ENCODE results near the gene SCAPER. TPM values are rescaled to one million over a fixed set of nuclear protein-coding genes. Genes with fewer than 3 reads are reported as not detected.
A peak's percentile ranks its signal among the peaks of the same experiment; 100 is the strongest.

SCAPER gene
- total RNA-seq, 4 donors from 2014 or later = 18.7 to 22.4 (median 19.2) TPM

DNA sequence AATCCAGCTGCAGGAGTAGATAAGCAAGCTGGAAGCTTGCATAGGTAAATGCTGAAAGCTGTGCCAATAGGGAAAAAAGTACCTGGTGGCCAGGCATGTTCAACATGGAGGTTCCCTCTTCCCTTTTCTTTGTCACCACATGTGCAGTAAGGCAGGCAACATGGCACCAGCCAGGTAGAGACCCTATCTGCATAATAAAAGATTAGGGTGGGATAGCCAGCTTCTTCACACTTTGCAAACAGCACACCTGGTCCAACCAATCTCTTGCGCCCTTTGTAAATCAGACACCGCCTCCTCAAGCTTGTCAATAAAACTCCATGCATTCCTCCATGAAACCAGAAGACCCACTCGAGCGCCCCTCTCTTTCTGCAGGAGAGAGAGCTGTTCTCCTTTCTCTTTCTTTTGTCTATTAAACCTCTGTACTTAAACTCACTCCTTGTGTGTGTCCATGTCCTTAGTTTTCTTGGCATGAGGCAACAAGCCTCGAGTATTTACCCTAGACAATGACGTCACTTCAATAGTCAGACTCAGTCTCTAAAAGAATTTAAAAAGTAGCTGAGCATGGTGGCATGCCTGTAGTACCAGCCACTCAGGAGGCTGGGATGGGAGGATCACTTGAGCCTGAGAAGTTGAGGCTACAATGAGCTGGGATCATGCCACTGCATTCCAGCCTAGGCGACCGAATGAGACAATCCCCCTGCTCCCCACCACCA is 256.3 kb downstream of the SCAPER start:
- no peaks in the 10 kb centered on the region for H3K9me3 ChIP-seq
- intact Hi-C loops (cut with DNase I) = no loop called here
- 83% methylated on average over 8 of the region's 8 CpGs for WGBS

DNA sequence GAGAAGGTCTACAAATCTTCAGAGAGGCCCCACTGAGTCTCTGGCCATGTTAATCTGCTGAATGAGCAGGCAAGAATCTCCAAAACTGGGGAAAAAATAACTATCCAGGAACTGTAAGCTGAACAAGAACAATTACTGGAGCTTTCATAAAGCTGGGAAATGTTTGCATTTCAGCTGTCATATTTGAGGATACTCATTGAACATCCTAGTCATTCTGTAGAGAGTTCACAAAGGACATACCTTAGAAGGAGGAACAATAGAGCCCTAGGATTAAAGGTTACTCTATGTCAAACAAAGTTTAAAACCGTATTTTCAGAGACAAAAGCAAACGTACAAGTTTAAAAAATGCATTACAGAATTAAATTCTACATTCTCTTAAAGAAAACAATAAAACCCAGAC is 257.5 kb downstream of the SCAPER start:
- no peak for TF ChIP-seq POLR2A (IDR thresholded peaks at IDR 0.05; ENCODE audit: low read depth)
- no peak for TF ChIP-seq EP300 (IDR thresholded peaks at IDR 0.05)
- TF ChIP-seq, protein P1, sequence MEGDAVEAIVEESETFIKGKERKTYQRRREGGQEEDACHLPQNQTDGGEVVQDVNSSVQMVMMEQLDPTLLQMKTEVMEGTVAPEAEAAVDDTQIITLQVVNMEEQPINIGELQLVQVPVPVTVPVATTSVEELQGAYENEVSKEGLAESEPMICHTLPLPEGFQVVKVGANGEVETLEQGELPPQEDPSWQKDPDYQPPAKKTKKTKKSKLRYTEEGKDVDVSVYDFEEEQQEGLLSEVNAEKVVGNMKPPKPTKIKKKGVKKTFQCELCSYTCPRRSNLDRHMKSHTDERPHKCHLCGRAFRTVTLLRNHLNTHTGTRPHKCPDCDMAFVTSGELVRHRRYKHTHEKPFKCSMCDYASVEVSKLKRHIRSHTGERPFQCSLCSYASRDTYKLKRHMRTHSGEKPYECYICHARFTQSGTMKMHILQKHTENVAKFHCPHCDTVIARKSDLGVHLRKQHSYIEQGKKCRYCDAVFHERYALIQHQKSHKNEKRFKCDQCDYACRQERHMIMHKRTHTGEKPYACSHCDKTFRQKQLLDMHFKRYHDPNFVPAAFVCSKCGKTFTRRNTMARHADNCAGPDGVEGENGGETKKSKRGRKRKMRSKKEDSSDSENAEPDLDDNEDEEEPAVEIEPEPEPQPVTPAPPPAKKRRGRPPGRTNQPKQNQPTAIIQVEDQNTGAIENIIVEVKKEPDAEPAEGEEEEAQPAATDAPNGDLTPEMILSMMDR (IDR thresholded peaks at IDR 0.05) = no peak
- TF ChIP-seq POLR2AphosphoS5 (IDR thresholded peaks at IDR 0.05) = no peak
- intact Hi-C loops (cut with DNase I) = no loop called here
- Histone ChIP-seq H3K36me3 (peaks cover 0 to 13% (median 5%) of the 10 kb centered on the region in 4 donors), H3K4me1 (no peaks in the 10 kb centered on the region), H3K9me3 (no peaks in the 10 kb centered on the region), H3K4me3 (no peak overlapping the region), H3K27ac (replicated peaks in 1 of 4) (no peak overlapping the region), H3K27me3 (no peaks in the 10 kb centered on the region)
- 82% methylated on average over 2 of the region's 2 CpGs for WGBS
- DNase-seq (ENCODE audit: extremely low spot score) = no peak

More for the DNA sequence above, 256.3 kb downstream of the SCAPER start:
- H3K4me1 ChIP-seq = no peaks in the 10 kb centered on the region
- peaks cover 0 to 7% (median 2%) of the 10 kb centered on the region in 4 donors for H3K36me3 ChIP-seq
- DNase-seq (ENCODE audit: extremely low spot score) = no peak
- H3K4me3 ChIP-seq = no peak overlapping the region
- TF ChIP-seq, protein P1 (IDR thresholded peaks at IDR 0.05) = no peak
- TF ChIP-seq POLR2AphosphoS5 (IDR thresholded peaks at IDR 0.05) = no peak
- no peak for TF ChIP-seq EP300 (IDR thresholded peaks at IDR 0.05)
- no peak for TF ChIP-seq POLR2A (IDR thresholded peaks at IDR 0.05; ENCODE audit: low read depth)
- no peaks in the 10 kb centered on the region for H3K27me3 ChIP-seq
- H3K27ac ChIP-seq (replicated peaks in 1 of 4) = no peak overlapping the region

DNA sequence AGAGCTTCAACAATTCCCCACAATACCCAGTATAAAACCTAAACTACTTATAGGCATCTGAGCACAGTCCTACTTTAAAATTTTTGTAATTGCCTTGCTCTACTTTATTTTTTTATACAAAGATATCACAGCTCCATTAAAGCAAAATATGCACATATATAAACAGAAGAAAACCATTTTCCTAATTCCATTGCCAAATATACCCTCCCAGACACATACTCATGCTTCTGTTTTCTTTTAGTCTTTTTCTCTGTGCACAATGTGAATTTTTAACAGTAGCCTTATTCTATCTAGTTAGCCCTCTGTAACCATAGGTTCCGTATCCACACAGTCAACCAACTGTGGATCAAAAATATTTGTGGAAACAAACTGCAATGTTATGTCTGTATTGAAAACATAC is 260.5 kb downstream of the SCAPER start:
- no peaks in the 10 kb centered on the region for H3K9me3 ChIP-seq
- H3K36me3 ChIP-seq = peaks cover 0 to 13% (median 5%) of the 10 kb centered on the region in 4 donors
- 87% methylated on average over 1 of the region's 1 CpG for WGBS
- H3K4me1 ChIP-seq = no peaks in the 10 kb centered on the region
- H3K4me3 ChIP-seq = no peak overlapping the region
- no peaks in the 10 kb centered on the region for H3K27me3 ChIP-seq
- TF ChIP-seq, protein P1 (IDR thresholded peaks at IDR 0.05) = no peak
- TF ChIP-seq EP300 (IDR thresholded peaks at IDR 0.05) (no peak), POLR2A (IDR thresholded peaks at IDR 0.05; ENCODE audit: low read depth) (no peak)
- H3K27ac ChIP-seq (replicated peaks in 1 of 4) = no peak overlapping the region
- intact Hi-C loops (cut with DNase I) = no loop called here
- DNase-seq (ENCODE audit: extremely low spot score) = no peak

DNA sequence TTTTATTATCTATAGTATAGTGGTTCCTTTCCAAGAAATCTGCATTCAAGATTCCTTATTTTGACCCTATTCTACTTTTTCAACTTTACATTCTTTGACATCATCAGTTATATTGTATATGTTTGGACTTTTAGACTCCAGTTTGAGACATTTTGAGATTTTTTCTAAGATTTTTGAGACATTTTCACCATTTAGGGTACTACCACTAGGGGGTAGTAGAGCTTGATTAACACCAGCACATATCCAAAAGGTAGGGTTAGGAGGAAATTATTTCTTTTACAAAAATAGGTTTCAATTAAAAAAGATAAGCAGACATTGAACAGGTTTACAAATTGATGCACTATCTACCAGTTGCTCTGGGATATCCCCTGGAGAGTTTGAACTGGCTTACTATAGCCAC is 262.5 kb downstream of the SCAPER start:
- H3K4me3 ChIP-seq = no peak overlapping the region
- no peak overlapping the region for H3K27ac ChIP-seq (replicated peaks in 1 of 4)
- DNase-seq (ENCODE audit: extremely low spot score) = no peak
- H3K9me3 ChIP-seq = no peaks in the 10 kb centered on the region
- intact Hi-C loops (cut with DNase I) = no loop called here
- H3K27me3 ChIP-seq = no peaks in the 10 kb centered on the region
- H3K36me3 ChIP-seq = peaks cover 0 to 9% (median 5%) of the 10 kb centered on the region in 4 donors
- no peak for TF ChIP-seq POLR2A (IDR thresholded peaks at IDR 0.05; ENCODE audit: low read depth)
- TF ChIP-seq, protein P1 (IDR thresholded peaks at IDR 0.05) = peak in 1 of 3 experiments; percentile 14
- H3K4me1 ChIP-seq = no peaks in the 10 kb centered on the region

DNA sequence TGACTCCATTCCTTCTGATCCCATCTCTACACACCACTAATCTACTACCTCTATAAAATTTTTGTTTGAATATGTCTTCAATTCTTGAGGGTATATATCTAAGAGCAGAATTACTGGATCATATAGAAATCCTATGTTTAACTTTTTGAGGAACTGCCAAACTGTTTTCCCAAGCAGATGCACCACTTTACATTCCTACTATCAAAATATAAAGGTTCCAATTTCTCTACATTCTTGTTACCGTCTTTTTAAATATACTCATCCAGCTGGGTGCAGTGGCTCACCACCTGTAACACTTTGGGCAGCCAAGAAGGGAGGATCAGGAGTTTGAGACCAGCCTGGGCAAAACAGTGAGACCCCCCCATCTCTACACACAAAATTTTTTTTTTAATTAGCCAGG is 268.0 kb downstream of the SCAPER start:
- Histone ChIP-seq H3K36me3 (no peaks in the 10 kb centered on the region), H3K27ac (replicated peaks in 1 of 4) (no peak overlapping the region), H3K9me3 (peaks cover 0 to 11% (median 3%) of the 10 kb centered on the region in 4 donors), H3K27me3 (no peaks in the 10 kb centered on the region), H3K4me1 (no peaks in the 10 kb centered on the region), H3K4me3 (no peak overlapping the region)
- intact Hi-C loops (cut with DNase I) = no loop called here
- no peak for DNase-seq (ENCODE audit: extremely low spot score)
- TF ChIP-seq EP300 (IDR thresholded peaks at IDR 0.05) (no peak), POLR2A (IDR thresholded peaks at IDR 0.05; ENCODE audit: low read depth) (no peak), POLR2AphosphoS5 (IDR thresholded peaks at IDR 0.05) (no peak)
- TF ChIP-seq, protein P1 (IDR thresholded peaks at IDR 0.05) = no peak
- WGBS = 92% methylated on average over 1 of the region's 1 CpG

All from esophagus muscularis mucosa (tissue), 4 donors.